ENCODE results near the gene TOR3A.
"Not testable (repeated sequence)": the region's sequence is repeated elsewhere in the genome, so short reads cannot be mapped to it uniquely, and the experiment has no call there.

DNA sequence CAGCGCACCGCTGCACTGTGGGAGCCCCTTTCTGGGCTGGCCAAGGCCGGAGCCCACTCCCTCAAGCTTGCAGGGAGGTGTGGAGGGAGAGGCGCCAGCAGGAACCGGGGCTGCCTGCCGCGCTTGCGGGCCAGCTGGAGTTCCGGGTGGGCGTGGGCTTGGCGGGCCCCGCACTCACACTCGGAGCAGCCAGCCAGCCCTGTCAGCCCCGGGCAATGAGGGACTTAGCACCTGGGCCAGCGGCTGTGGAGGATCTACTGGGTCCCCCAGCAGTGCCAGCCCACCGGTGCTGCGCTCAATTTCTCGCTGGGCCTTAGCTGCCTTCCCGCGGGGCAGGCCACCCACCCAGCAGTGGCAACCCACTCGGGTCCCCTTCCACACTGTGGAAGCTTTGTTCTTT lies 56.9 kb downstream of the TOR3A start:
- TF ChIP-seq, protein P1, sequence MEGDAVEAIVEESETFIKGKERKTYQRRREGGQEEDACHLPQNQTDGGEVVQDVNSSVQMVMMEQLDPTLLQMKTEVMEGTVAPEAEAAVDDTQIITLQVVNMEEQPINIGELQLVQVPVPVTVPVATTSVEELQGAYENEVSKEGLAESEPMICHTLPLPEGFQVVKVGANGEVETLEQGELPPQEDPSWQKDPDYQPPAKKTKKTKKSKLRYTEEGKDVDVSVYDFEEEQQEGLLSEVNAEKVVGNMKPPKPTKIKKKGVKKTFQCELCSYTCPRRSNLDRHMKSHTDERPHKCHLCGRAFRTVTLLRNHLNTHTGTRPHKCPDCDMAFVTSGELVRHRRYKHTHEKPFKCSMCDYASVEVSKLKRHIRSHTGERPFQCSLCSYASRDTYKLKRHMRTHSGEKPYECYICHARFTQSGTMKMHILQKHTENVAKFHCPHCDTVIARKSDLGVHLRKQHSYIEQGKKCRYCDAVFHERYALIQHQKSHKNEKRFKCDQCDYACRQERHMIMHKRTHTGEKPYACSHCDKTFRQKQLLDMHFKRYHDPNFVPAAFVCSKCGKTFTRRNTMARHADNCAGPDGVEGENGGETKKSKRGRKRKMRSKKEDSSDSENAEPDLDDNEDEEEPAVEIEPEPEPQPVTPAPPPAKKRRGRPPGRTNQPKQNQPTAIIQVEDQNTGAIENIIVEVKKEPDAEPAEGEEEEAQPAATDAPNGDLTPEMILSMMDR (IDR thresholded peaks at IDR 0.05): not testable (repeated sequence)
- not testable (repeated sequence) for TF ChIP-seq EP300 (IDR thresholded peaks at IDR 0.05)
